Tongue (tissue), 2 donors: ENCODE measurements around the gene KCNA10. TPM values are rescaled to one million over a fixed set of nuclear protein-coding genes. Genes with fewer than 3 reads are reported as not detected.

Source experiments
- DNase-seq: peaks from one replicate; pipeline ENCODE4 v3.0.0-alpha.2; 2015
- total RNA-seq: library from RNA; depleted of rRNA; stranded (reverse); fragments of >200 nt; gene quantifications from one replicate; pipeline ENCODE4 v1.2.3, GENCODE V29; 2014

Gene KCNA10
- total RNA-seq, 1 donor from 2014 or later, result not detected

- DNase-seq, result peak; percentile 91
Observed at GRCh38 chr1:110495926-110496600, 22.9 kb downstream of the KCNA10 start.

- DNase-seq, result no peak
Observed at GRCh38 chr1:110494522-110495406, 24.2 kb downstream of the KCNA10 start.

- DNase-seq, result no peak
Observed at GRCh38 chr1:110494036-110494435, 24.9 kb downstream of the KCNA10 start.

GRCh38 chr1:110493059-110493699 is 25.8 kb downstream of the KCNA10 start:
- no peak for DNase-seq

- no peak for DNase-seq
Observed at GRCh38 chr1:110492573-110492972, 26.4 kb downstream of the KCNA10 start.

- DNase-seq, result no peak
Observed at GRCh38 chr1:110490791-110491451, 28.1 kb downstream of the KCNA10 start.

- no peak for DNase-seq
Observed at GRCh38 chr1:110489973-110490542, 28.9 kb downstream of the KCNA10 start.

GRCh38 chr1:110489406-110489805 is 29.6 kb downstream of the KCNA10 start:
- no peak for DNase-seq

- DNase-seq, result no peak
Observed at GRCh38 chr1:110488867-110489266, 30.1 kb downstream of the KCNA10 start.

GRCh38 chr1:110488161-110488560 is 30.8 kb downstream of the KCNA10 start:
- no peak for DNase-seq

GRCh38 chr1:110487726-110488125 is 31.2 kb downstream of the KCNA10 start:
- DNase-seq, result no peak

- no peak for DNase-seq
Observed at GRCh38 chr1:110485725-110486124, 33.2 kb downstream of the KCNA10 start.

- no peak for DNase-seq
Observed at GRCh38 chr1:110484801-110485200, 34.2 kb downstream of the KCNA10 start.

- no peak for DNase-seq
Observed at GRCh38 chr1:110483308-110483685, 35.7 kb downstream of the KCNA10 start.

GRCh38 chr1:110482662-110483307 is 36.2 kb downstream of the KCNA10 start:
- DNase-seq, result no peak

GRCh38 chr1:110481968-110482623 is 36.9 kb downstream of the KCNA10 start:
- DNase-seq, result no peak

- no peak for DNase-seq
Observed at GRCh38 chr1:110480356-110481096, 38.4 kb downstream of the KCNA10 start.

- DNase-seq, result no peak
Observed at GRCh38 chr1:110478886-110479285, 40.1 kb downstream of the KCNA10 start.

GRCh38 chr1:110477967-110478640 is 40.9 kb downstream of the KCNA10 start:
- peak; percentile 32 for DNase-seq
